IPS-NIHi7 (cell line): Measurements from ENCODE around the gene C3orf33.
"Not testable (repeated sequence)": the region's sequence is repeated elsewhere in the genome, so short reads cannot be mapped to it uniquely, and the experiment has no call there.

Experiments used
- DNase-seq: peaks from one replicate; pipeline ENCODE4 v3.0.0; 2012; ENCODE audit warnings: mixed read lengths; ENCODE audit errors: extremely low spot score

C3orf33 gene

GRCh38 chr3:155805802-155806618 lies at the start of gene C3orf33:
Gene C3orf33 (minus strand): TSS chr3:155806278. CDS start chr3:155806252, 26 bp downstream.
- peak; percentile 91 for DNase-seq

- DNase-seq = peak; percentile 97
Observed at GRCh38 chr3:155854141-155854940, 48.3 kb upstream of the C3orf33 start, which contains the start of gene SLC33A1. Gene SLC33A1 (minus strand): TSS chr3:155854427. CDS start chr3:155853997, 430 bp downstream.

- peak; percentile 17 for DNase-seq
Observed at GRCh38 chr3:155853214-155854140, 47.4 kb upstream of the C3orf33 start.

- DNase-seq = no peak
Observed at GRCh38 chr3:155852341-155852740, 46.3 kb upstream of the C3orf33 start.

GRCh38 chr3:155849404-155849803 lies 43.3 kb upstream of the C3orf33 start:
- not testable (repeated sequence) for DNase-seq

- no peak for DNase-seq
Observed at GRCh38 chr3:155847993-155848392, 41.9 kb upstream of the C3orf33 start.

- no peak for DNase-seq
Observed at GRCh38 chr3:155846119-155846518, 40.0 kb upstream of the C3orf33 start.

GRCh38 chr3:155843569-155843968 lies 37.5 kb upstream of the C3orf33 start:
- DNase-seq = no peak

GRCh38 chr3:155835341-155836071 lies 29.4 kb upstream of the C3orf33 start:
- DNase-seq = no peak

- DNase-seq = not testable (repeated sequence)
Observed at GRCh38 chr3:155828490-155829098, 22.5 kb upstream of the C3orf33 start.

- DNase-seq = no peak
Observed at GRCh38 chr3:155815030-155815545, 9.0 kb upstream of the C3orf33 start.

- not testable (repeated sequence) for DNase-seq
Observed at GRCh38 chr3:155813224-155813623, 7.1 kb upstream of the C3orf33 start.

GRCh38 chr3:155809181-155809580 lies 3.1 kb upstream of the C3orf33 start:
- DNase-seq = no peak

- no peak for DNase-seq
Observed at GRCh38 chr3:155807823-155808222, 1.7 kb upstream of the C3orf33 start.

- no peak for DNase-seq
Observed at GRCh38 chr3:155805204-155805801, 775 bp downstream of the C3orf33 start.

- no peak for DNase-seq
Observed at GRCh38 chr3:155804323-155804722, 1.8 kb downstream of the C3orf33 start.

- no peak for DNase-seq
Observed at GRCh38 chr3:155792532-155792931, 13.5 kb downstream of the C3orf33 start.

- DNase-seq = no peak
Observed at GRCh38 chr3:155791190-155791589, 14.9 kb downstream of the C3orf33 start.

- no peak for DNase-seq
Observed at GRCh38 chr3:155790272-155790925, 15.7 kb downstream of the C3orf33 start.
